GM19395 (cell line): ENCODE results near the gene MKI67.
"Not testable (repeated sequence)": the region's sequence is repeated elsewhere in the genome, so short reads cannot be mapped to it uniquely, and the experiment has no call there.

ENCODE experiments used
- ATAC-seq: cut with Tn5 transposase; IDR thresholded peaks from one replicate; pipeline ENCODE4 v1.9.1; 2021; ENCODE audit warnings: mild to moderate bottlenecking, moderate library complexity; ENCODE audit not compliant: unreplicated experiment

Gene MKI67

DNA sequence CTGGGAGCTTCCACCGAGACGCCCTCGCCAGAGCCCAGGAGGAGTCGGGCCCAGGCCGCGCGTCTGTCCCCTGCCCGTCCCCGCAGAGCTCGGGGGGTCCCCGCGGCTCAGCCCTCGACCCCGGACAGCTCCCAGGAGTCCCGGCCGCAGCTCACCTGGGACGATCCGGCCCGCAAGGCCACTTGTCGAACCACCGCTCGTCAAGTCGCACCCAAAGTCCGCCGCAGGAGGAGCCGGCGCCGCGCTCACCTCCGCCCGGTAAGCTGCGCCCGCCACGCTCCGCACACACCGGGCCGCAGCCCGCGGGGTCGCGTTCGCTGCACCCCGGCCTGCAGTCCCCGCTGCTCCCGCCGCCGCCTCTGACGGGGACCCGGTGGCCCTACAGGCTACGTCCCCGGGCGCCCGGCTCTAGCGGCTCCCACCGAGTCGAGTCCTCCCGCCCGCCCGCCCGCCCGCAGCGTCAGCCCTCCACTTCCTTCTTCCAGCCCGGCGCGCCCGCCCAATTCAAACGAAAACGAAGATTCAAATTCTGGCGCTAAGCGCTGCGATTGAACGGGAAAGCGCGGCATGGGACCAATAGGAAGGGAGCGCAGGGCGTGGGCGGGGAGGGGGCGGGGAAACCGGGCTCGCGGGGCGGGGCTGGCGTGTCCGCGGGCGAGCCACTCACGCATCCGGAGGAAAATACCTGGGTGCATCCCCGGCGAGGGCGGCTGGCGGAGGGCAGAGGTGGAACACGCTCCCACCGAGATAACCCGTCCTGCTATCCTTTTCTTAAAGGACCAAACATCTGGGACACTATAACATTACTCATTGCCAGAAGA is at the start of gene MKI67:
TSS of gene MKI67 (minus strand) at position 480 of the 821 bp plus-strand sequence. CDS start 756 bp downstream, outside the sequence.
- peak; percentile 80 for ATAC-seq

- ATAC-seq = no peak
Measured at GRCh38 chr10:128174581-128175559, 48.6 kb upstream of the MKI67 start.

GRCh38 chr10:128173386-128173785 is 47.2 kb upstream of the MKI67 start:
- no peak for ATAC-seq

DNA sequence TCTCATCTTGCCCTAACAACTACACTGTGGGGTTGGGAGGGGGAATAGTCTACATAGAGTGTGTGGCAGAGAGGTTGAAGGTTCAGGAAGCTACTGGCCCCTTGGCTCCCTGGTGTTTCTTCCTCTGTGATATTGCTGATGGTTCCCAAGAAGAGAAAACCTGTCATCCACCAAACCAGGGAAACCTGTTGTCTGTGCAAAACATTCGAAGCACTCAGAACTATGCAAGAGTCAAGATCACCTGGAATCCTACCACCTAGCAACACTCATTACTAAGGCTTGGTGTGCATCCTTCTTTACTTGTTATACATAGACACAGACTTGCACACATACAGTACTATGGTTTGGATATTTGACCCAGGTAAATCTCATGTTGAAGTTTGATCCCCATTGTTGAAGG is 46.5 kb upstream of the MKI67 start:
- no peak for ATAC-seq

- ATAC-seq = no peak
Measured at GRCh38 chr10:128169811-128170379, 43.7 kb upstream of the MKI67 start.

DNA sequence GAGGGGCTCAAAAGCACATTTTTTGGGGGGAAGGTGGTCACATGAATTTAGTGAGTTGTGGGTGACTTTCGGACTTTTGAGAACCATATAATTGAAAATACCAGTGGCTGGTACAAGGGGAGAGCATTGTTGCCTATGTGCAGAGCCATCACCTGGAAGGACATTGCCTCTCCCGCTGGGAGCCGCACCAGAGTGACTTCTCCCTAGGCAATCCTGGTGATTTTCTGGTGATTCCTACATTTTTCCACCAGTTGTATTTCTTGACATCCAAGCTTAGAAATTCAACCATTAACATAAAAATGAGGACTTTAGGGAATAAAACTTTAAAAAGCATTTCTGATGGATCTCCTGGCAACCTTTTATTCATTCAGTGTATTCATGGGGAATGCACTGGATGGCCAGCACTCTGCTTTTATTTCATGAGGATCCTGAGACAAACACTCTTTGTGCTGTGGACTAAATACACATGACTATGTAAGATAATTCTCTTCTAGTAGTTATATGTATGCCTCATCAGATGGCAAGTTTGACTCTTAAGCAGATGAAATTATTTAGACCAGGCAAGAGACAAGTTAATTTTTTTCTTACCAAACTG is 41.8 kb upstream of the MKI67 start:
- no peak for ATAC-seq

DNA sequence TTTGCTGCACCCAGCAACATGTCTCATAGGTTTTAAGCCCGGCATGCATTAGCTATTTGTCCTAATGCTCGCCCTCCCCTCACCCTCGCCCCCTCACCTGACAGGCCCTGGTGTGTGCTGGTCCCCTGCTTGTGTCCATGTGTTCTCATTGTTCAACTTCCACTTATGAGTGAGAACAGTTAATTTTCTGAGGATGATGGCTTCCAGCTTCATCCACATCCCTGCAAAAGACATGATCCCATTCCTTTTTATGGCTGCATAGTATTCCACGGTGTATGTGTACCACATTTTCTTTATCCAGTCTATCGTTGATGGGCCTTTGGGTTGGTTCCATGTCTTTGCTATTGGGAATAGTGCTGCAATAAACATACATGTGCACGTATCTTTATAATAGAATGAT is 40.9 kb upstream of the MKI67 start:
- ATAC-seq = not testable (repeated sequence)

DNA sequence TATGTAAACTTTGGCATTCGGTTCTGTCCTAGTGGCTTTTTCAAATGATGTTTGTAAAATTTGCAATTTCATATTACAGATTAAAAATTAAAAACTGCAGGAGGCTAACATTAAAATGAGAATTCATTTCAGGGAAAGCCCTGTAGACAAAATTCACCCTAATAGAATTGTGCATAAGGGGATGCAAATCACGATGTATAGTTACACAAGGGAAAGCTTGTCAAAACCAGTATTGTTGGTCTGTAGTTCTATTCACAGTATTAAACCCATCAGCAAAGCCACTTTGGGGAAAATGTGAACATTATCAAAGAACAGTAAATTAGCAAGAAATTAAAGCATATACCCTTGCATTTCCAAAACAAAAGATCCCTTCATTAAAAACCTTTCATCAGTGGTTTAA is 39.9 kb upstream of the MKI67 start:
- ATAC-seq = no peak

DNA sequence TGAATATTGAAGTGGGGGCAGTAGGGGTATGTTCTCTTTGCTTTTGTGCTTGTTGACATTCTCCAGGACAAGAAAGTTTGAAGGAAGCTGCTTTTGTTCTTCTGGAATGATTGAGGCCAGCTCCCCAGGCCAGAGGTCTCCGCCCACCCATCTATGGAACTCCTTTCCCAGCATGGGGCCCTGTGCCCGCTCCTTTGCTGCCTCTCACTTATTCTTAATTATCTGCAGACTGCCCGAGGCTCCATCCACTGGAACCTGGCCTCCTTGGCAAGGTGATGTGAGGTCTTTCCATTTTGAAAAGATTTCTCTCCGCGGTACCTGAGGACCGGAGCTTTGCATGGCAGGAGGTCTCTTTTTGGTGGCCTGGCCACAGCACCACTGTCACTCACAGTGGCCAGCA is 39.3 kb upstream of the MKI67 start:
- ATAC-seq = no peak

- ATAC-seq = no peak
Measured at GRCh38 chr10:128163701-128164100, 37.5 kb upstream of the MKI67 start.

GRCh38 chr10:128161031-128161430 is 34.8 kb upstream of the MKI67 start:
- ATAC-seq = no peak

DNA sequence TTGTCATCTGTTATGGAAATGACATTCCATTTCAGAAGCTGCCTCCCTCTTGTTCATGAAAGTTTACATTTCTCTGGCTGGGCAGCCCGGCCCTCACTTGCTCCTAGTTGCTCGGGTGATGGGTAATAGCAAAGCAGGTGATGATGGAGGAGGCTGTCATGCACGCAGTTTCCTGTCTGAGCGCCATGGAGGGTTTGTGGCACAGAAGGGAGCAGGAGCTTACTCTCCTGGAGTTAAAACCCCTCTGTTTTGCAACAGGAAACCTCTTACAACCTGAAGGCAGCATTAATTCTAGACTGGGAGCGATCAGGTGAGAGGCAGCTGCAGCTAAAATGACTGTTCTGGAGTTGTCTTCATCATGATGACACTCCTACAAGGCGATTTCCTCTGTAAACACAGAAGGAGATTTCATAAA is 34.1 kb upstream of the MKI67 start:
- no peak for ATAC-seq

DNA sequence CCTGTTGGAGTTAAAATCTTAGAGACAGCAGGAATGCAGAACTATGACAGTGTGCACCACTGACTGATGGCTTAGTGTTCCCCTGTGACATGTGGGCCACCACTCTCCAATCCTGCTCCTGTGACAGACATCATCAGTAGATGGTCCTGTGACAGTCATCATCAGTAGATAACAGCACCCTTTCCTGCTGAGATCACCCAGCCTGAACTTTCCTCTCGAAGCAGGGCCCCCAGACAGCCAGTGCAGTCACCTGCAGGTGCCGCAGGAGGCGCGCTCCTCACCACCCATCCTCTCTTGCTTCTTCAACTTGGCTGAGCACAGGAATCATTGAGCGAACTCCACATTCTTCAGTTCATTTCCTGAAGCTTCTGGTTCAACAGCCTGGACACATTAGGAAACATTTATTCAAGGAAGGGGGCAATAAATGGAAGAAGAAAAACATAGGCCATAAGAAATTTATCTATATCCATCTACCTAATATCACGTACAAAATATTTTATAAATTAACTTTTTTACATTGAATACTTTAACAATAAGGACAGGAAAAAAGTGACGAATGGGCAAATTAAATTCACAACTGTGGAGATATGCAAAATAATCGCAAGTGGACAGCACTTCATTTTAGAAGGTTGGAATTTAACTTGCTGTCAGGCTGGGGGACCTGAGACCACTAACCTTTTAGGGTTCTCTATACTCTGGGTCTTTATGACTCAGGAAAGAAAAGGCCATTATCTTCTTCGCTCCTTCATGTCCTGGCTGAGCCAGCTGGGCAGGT is 32.0 kb upstream of the MKI67 start:
- no peak for ATAC-seq

- ATAC-seq = no peak
Measured at GRCh38 chr10:128156999-128157755, 31.0 kb upstream of the MKI67 start.

GRCh38 chr10:128152741-128153580 is 26.7 kb upstream of the MKI67 start:
- no peak for ATAC-seq

- ATAC-seq = no peak
Measured at GRCh38 chr10:128151031-128151430, 24.8 kb upstream of the MKI67 start.

DNA sequence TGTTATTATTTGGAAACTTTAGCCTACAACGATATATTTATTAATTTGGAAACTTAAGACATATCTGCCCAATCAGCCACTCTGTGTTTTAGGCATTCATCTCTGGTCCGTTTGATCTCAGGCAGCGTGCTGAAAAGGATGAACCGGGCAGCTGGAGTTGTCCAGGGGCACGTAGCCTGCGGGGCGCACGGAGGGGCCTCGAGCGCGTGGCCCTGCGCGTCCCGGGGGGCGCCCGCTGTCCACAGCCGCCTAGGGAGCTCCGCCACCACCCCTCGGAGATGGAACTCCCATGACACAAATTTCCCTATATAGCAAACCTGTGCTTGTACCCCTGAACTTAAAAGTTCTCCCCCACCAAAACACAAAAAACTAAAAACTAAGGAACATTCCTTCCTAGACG is 24.3 kb upstream of the MKI67 start:
- no peak for ATAC-seq

DNA sequence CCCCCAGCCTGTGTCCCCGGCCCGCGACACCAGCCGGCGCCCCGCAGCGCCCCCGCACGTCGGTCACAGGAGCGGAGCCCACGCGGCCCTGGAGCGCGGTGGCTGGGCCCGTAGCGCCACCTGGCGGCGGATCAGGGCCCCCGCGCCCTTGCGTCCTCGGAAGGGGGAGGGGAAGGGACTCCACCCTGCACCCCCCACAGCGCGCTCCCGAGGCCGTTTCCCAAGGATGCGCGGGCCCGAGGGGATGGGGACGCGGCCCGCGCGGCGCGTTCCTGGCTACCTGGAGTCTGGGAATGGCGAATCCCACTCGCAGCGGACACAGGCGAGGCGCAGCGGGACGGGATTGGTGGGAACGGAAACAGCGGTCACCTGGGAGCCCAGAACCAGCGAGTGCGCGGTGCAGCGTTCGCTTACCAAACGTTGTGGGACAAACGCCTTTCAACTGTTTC is 23.8 kb upstream of the MKI67 start:
- ATAC-seq = peak; percentile 91
